A673 (cell line): ENCODE data around the gene THSD4.

Experiments used
- EZH2 ChIP-seq: fragments of 200-600 bp; sonication (generic); IDR thresholded peaks from 2 replicates; pipeline ENCODE4 v1.6.1; 2017; ENCODE audit warnings: borderline replicate concordance, low read depth, mild to moderate bottlenecking, mixed read lengths, antibody characterized with exemption, low read length; ENCODE audit not compliant: poor library complexity, severe bottlenecking
- TF ChIP-seq, protein P1 (sequence below): fragments of 300-800, 200-600 bp; sonication (generic); conservative IDR thresholded peaks from 2 replicates; pipeline ENCODE4 v1.5.1; 2017; ENCODE audit warnings: low read depth, mild to moderate bottlenecking, antibody characterized with exemption, low read length, moderate library complexity, mixed read lengths

- TF ChIP-seq, protein P1, sequence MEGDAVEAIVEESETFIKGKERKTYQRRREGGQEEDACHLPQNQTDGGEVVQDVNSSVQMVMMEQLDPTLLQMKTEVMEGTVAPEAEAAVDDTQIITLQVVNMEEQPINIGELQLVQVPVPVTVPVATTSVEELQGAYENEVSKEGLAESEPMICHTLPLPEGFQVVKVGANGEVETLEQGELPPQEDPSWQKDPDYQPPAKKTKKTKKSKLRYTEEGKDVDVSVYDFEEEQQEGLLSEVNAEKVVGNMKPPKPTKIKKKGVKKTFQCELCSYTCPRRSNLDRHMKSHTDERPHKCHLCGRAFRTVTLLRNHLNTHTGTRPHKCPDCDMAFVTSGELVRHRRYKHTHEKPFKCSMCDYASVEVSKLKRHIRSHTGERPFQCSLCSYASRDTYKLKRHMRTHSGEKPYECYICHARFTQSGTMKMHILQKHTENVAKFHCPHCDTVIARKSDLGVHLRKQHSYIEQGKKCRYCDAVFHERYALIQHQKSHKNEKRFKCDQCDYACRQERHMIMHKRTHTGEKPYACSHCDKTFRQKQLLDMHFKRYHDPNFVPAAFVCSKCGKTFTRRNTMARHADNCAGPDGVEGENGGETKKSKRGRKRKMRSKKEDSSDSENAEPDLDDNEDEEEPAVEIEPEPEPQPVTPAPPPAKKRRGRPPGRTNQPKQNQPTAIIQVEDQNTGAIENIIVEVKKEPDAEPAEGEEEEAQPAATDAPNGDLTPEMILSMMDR = no peak
- TF ChIP-seq EZH2 = no peak
Measured at GRCh38 chr15:71571641-71572040, 456.4 kb downstream of the THSD4 start.
